Measurements from ENCODE around the gene PAH. TPM values are rescaled to one million over a fixed set of nuclear protein-coding genes. Genes with fewer than 3 reads are reported as not detected.

PAH gene
- total and polyA plus RNA-seq, 2 of the 8 experiments (the other 6 are each of a cell fraction or from before 2014, with no cell fraction given), result 3.9 to 9.0 TPM

DNA sequence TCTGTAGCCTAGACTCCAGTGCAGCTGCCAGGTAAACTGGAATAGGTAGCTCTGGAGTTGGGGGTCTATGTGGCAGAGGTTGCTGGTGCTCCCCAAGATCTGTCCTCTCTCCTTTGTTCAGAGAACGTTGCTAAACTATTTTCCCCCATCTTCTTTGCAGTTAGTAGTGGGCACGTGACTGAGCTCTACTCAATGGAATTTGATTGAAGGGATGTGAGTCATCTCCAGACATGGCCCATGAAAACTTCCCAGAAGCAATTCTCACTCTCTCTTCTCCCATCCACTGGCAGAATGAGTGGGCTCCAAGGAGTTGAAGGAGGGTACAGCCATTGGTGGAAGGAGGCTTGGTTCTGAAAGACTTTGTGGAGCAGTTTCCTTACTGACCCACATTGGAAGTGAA is 44.0 kb downstream of the PAH start:
- no peak overlapping the region for H3K9ac ChIP-seq (replicated peaks in 1 of 4; ENCODE audit: extremely low read depth in 1 of 4, low read depth in 3 of 4, low read length in 3 of 4)
- H3K14ac ChIP-seq (ENCODE audit: insufficient read length), result no peak overlapping the region
- FAIRE-seq (no peak), DNase-seq (ENCODE audit: low read depth in 1 of 2, low spot score in 2 of 2) (no peak)
- H4K91ac ChIP-seq (replicated peaks; ENCODE audit: insufficient read length, low read length), result no peak overlapping the region
- H3K27ac ChIP-seq (ENCODE audit: low read depth, low read length), result no peak overlapping the region
- no peaks in the 10 kb centered on the region for H3K36me3 ChIP-seq (ENCODE audit: control insufficient read depth in 2 of 4, insufficient read depth in 4 of 4, low read length in 3 of 4)
- H2BK15ac ChIP-seq (ENCODE audit: low read length), result no peak overlapping the region
- no peak overlapping the region for H2AK5ac ChIP-seq (ENCODE audit: low read depth, low read length)
- no peak overlapping the region for H3K4me2 ChIP-seq (ENCODE audit: insufficient read depth in 1 of 2, low read depth in 2 of 2, low read length in 2 of 2)
- H4K8ac ChIP-seq (ENCODE audit: extremely low read depth, insufficient read depth, low read length), result no peak overlapping the region
- H3K4ac ChIP-seq (replicated peaks; ENCODE audit: insufficient read length, low read depth, low read length), result no peak overlapping the region
- H2AFZ ChIP-seq (ENCODE audit: low read length), result no peak overlapping the region
- H2BK120ac ChIP-seq (replicated peaks; ENCODE audit: low read depth, low read length), result no peak overlapping the region
- H3K56ac ChIP-seq (replicated peaks; ENCODE audit: insufficient read length, low read depth, low read length), result no peak overlapping the region
- H3K4me1 ChIP-seq (replicated peaks in 1 of 4; ENCODE audit: control insufficient read depth in 3 of 4, insufficient read depth in 4 of 4, low read length in 3 of 4), result peaks cover 0 to 2% (median 0%) of the 10 kb centered on the region in 4 experiments; a peak in 1 of 7 replicates
- no peaks in the 10 kb centered on the region for H3K79me2 ChIP-seq (ENCODE audit: control insufficient read depth in 1 of 2, insufficient read depth in 2 of 2, low read length in 2 of 2)
- no peak overlapping the region for H2BK20ac ChIP-seq (ENCODE audit: low read length)
- POLR2A ChIA-PET (ENCODE audit: partially characterized antibody), result no interaction called here
- no peak overlapping the region for H2BK12ac ChIP-seq (ENCODE audit: low read depth, low read length)
- H3K27me3 ChIP-seq (replicated peaks in 1 of 4; ENCODE audit: control insufficient read depth in 3 of 4, extremely low read depth in 1 of 4, insufficient read depth in 3 of 4, low read length in 3 of 4), result no peaks in the 10 kb centered on the region; a peak in 1 of 7 replicates
- H4K5ac ChIP-seq (ENCODE audit: insufficient read length, low read depth, low read length), result no peak overlapping the region
- no peaks in the 10 kb centered on the region for H3K23me2 ChIP-seq (ENCODE audit: low read depth, low read length)
- no peaks in the 10 kb centered on the region for H3K79me1 ChIP-seq (ENCODE audit: low read depth, low read length)
- CTCF ChIA-PET (ENCODE audit: partially characterized antibody), result interaction anchor here (0.7 to 1.0 kb wide), 4 partner anchors 10 to 104 kb away, joined by 3 to 4 read pairs (median 3); no protein-coding TSS in a partner anchor
- no peak overlapping the region for H3K18ac ChIP-seq (ENCODE audit: extremely low read depth, low read length)
- 85% methylated on average over 2 of the region's 2 CpGs; no CpG with 5 or more reads in 1 of the 2 experiments for WGBS, 2 experiments (ENCODE audit: extremely low coverage in 1 of 2, insufficient coverage in 1 of 2, insufficient read length in 1 of 2, insufficient replicate concordance in 2 of 2, low coverage in 1 of 2, low lambda C conversion rate in 2 of 2, missing lambda C conversion rate in 1 of 2)
- no peaks in the 10 kb centered on the region for H3K9me3 ChIP-seq (ENCODE audit: insufficient read depth in 2 of 2, low read depth in 1 of 2, low read length in 1 of 2)
- no peak overlapping the region for H3K4me3 ChIP-seq (ENCODE audit: extremely low read depth in 1 of 4, insufficient read depth in 2 of 4, low read depth in 3 of 4, low read length in 4 of 4)
- H3K23ac ChIP-seq (ENCODE audit: insufficient read length), result no peak overlapping the region
- no peak overlapping the region for H2BK5ac ChIP-seq (ENCODE audit: low read depth, low read length)
- H4K20me1 ChIP-seq (replicated peaks in 1 of 2; ENCODE audit: control insufficient read depth in 1 of 2, insufficient read depth in 2 of 2, low read length in 2 of 2), result no peaks in the 10 kb centered on the region
- TF ChIP-seq KDM5A (IDR thresholded peaks at IDR 0.05; ENCODE audit: low read length) (no peak), SIX5 (IDR thresholded peaks at IDR 0.05; ENCODE audit: low read depth, low read length) (no peak)

Measured in H1 (cell line).